Coronary artery (tissue), 2 donors: Measurements from ENCODE around the gene ST3GAL3.
"Not testable (repeated sequence)": the region's sequence is repeated elsewhere in the genome, so short reads cannot be mapped to it uniquely, and the experiment has no call there.

Experiments used
- DNase-seq: peaks from one replicate; pipeline ENCODE4 v3.0.0-alpha.2; 2017; ENCODE audit warnings: low spot score
- H3K27ac ChIP-seq, 2 donors: fragments of 200-600 bp; sonication (generic); one replicate each; pipeline ENCODE4 v1.5.1; 2016 to 2019
- H3K4me3 ChIP-seq: fragments of 200-600 bp; sonication (generic); 2 replicates; pipeline ENCODE4 v1.5.1; 2016; ENCODE audit warnings: mild to moderate bottlenecking, moderate library complexity
- CTCF ChIP-seq: fragments of 200-600 bp; sonication (generic); IDR thresholded peaks from one replicate; pipeline ENCODE4 v1.5.1; 2019; ENCODE audit warnings: antibody characterized with exemption

ST3GAL3 gene

GRCh38 chr1:43831851-43832250 is 124.5 kb downstream of the ST3GAL3 start:
- no peak for DNase-seq
- H3K27ac ChIP-seq = peak overlapping the region in 1 of 2 donors; percentile 42

GRCh38 chr1:43832255-43832654 is 124.9 kb downstream of the ST3GAL3 start:
- DNase-seq = no peak
- H3K27ac ChIP-seq = no peak overlapping the region
- H3K4me3 ChIP-seq = no peak overlapping the region
- TF ChIP-seq CTCF = no peak

More at GRCh38 chr1:43831851-43832250, 124.5 kb downstream of the ST3GAL3 start:
- no peak for TF ChIP-seq CTCF
- H3K4me3 ChIP-seq = no peak overlapping the region

GRCh38 chr1:43832998-43833397 is 125.7 kb downstream of the ST3GAL3 start:
- TF ChIP-seq CTCF = no peak
- no peak for DNase-seq
- H3K27ac ChIP-seq = no peak overlapping the region
- H3K4me3 ChIP-seq = no peak overlapping the region

- DNase-seq = not testable (repeated sequence)
- H3K27ac ChIP-seq = peak overlapping the region; percentile 59 to 83
Observed at GRCh38 chr1:43833902-43834279, 126.6 kb downstream of the ST3GAL3 start.

GRCh38 chr1:43834280-43835081 is 127.1 kb downstream of the ST3GAL3 start:
- DNase-seq = no peak
- H3K27ac ChIP-seq = peak overlapping the region; percentile 59 to 83
- TF ChIP-seq CTCF = no peak
- peak overlapping the region; percentile 31 for H3K4me3 ChIP-seq

More at GRCh38 chr1:43833902-43834279, 126.6 kb downstream of the ST3GAL3 start:
- H3K4me3 ChIP-seq = not testable (repeated sequence)

- no peak for TF ChIP-seq CTCF
- H3K4me3 ChIP-seq = no peak overlapping the region
- H3K27ac ChIP-seq = peak overlapping the region; percentile 59 to 83
- no peak for DNase-seq
Observed at GRCh38 chr1:43835082-43836021, 128.0 kb downstream of the ST3GAL3 start.

GRCh38 chr1:43836267-43836951 is 129.1 kb downstream of the ST3GAL3 start:
- Histone ChIP-seq H3K27ac (peak overlapping the region in 1 of 2 donors; percentile 59), H3K4me3 (no peak overlapping the region)
- DNase-seq = no peak
- no peak for TF ChIP-seq CTCF
